ENCODE results near the gene MYORG.

The MYORG gene

GRCh38 chr9:34380034-34380510, 3.4 kb upstream of the MYORG start:
- Histone ChIP-seq H2BK5ac (ENCODE audit: low read length) (no peak overlapping the region), H4K5ac (ENCODE audit: low read length) (no peak overlapping the region), H3K9ac (ENCODE audit: low read length) (peak overlapping the region; percentile 32), H3K36me3 (ENCODE audit: control insufficient read depth, insufficient read depth, low read length) (no peaks in the 10 kb centered on the region), H2BK120ac (ENCODE audit: low read depth, low read length) (no peak overlapping the region), H2BK15ac (replicated peaks; ENCODE audit: low read depth) (no peak overlapping the region), H3K23ac (ENCODE audit: low read length) (no peak overlapping the region), H2AK5ac (ENCODE audit: low read length) (no peak overlapping the region), H4K8ac (ENCODE audit: low read depth, low read length) (no peak overlapping the region), H3K4me2 (ENCODE audit: low read length) (peak overlapping the region; percentile 87), H3K27ac (ENCODE audit: low read depth, low read length) (no peak overlapping the region), H3K4me1 (ENCODE audit: control insufficient read depth, low read depth, low read length) (peaks cover 13% of the 10 kb centered on the region), H3K4me3 (ENCODE audit: low read length) (peak overlapping the region; percentile 47), H3K56ac (ENCODE audit: low read length) (peak overlapping the region; percentile 59), H3K27me3 (ENCODE audit: insufficient read depth, low read length, poor library complexity) (peaks cover 3% of the 10 kb centered on the region), H3K79me1 (ENCODE audit: low read length) (no peaks in the 10 kb centered on the region), H3K79me2 (ENCODE audit: control insufficient read depth, insufficient read depth, low read length) (no peaks in the 10 kb centered on the region), H3K4ac (ENCODE audit: low read depth, low read length) (no peak overlapping the region), H3K18ac (ENCODE audit: low read length) (no peak overlapping the region)
- DNase-seq = no peak
- no CpG with 5 or more reads among the region's 24 CpGs for WGBS (ENCODE audit: extremely low coverage, insufficient coverage, low lambda C conversion rate)

- Histone ChIP-seq H2AK5ac (ENCODE audit: low read length) (no peak overlapping the region), H4K8ac (ENCODE audit: low read depth, low read length) (no peak overlapping the region), H2BK15ac (replicated peaks; ENCODE audit: low read depth) (no peak overlapping the region), H3K4ac (ENCODE audit: low read depth, low read length) (no peak overlapping the region), H2BK5ac (ENCODE audit: low read length) (no peak overlapping the region), H3K23ac (ENCODE audit: low read length) (no peak overlapping the region), H3K4me1 (ENCODE audit: control insufficient read depth, low read depth, low read length) (peaks cover 15% of the 10 kb centered on the region), H3K36me3 (ENCODE audit: control insufficient read depth, insufficient read depth, low read length) (no peaks in the 10 kb centered on the region), H3K4me3 (ENCODE audit: low read length) (peak overlapping the region; percentile 47), H3K79me2 (ENCODE audit: control insufficient read depth, insufficient read depth, low read length) (no peaks in the 10 kb centered on the region), H3K79me1 (ENCODE audit: low read length) (no peaks in the 10 kb centered on the region), H3K27me3 (ENCODE audit: insufficient read depth, low read length, poor library complexity) (peaks cover 3% of the 10 kb centered on the region), H3K4me2 (ENCODE audit: low read length) (peak overlapping the region; percentile 87), H3K56ac (ENCODE audit: low read length) (peak overlapping the region; percentile 91), H3K9ac (ENCODE audit: low read length) (peak overlapping the region; percentile 32), H3K18ac (ENCODE audit: low read length) (no peak overlapping the region), H2BK120ac (ENCODE audit: low read depth, low read length) (no peak overlapping the region), H4K5ac (ENCODE audit: low read length) (no peak overlapping the region), H3K27ac (ENCODE audit: low read depth, low read length) (no peak overlapping the region)
- WGBS (ENCODE audit: extremely low coverage, insufficient coverage, low lambda C conversion rate) = no CpG with 5 or more reads among the region's 35 CpGs
- DNase-seq = peak; percentile 94
These were observed 2.8 kb upstream of the MYORG start for GRCh38 chr9:34379334-34380033.

GRCh38 chr9:34378376-34379060, 1.8 kb upstream of the MYORG start:
- peaks cover 7% of the 10 kb centered on the region for H3K79me2 ChIP-seq (ENCODE audit: control insufficient read depth, insufficient read depth, low read length)
- no peak for DNase-seq
- WGBS (ENCODE audit: extremely low coverage, insufficient coverage, low lambda C conversion rate) = no CpG with 5 or more reads among the region's 3 CpGs

GRCh38 chr9:34377404-34377746, 677 bp upstream of the MYORG start:
- Histone ChIP-seq H3K56ac (ENCODE audit: low read length) (peak overlapping the region; percentile 80), H4K5ac (ENCODE audit: low read length) (no peak overlapping the region), H3K23ac (ENCODE audit: low read length) (no peak overlapping the region), H4K8ac (ENCODE audit: low read depth, low read length) (no peak overlapping the region), H2BK120ac (ENCODE audit: low read depth, low read length) (no peak overlapping the region), H2BK15ac (replicated peaks; ENCODE audit: low read depth) (no peak overlapping the region), H3K4me2 (ENCODE audit: low read length) (peak overlapping the region; percentile 95), H3K18ac (ENCODE audit: low read length) (no peak overlapping the region), H3K79me2 (ENCODE audit: control insufficient read depth, insufficient read depth, low read length) (peaks cover 7% of the 10 kb centered on the region), H3K27me3 (ENCODE audit: insufficient read depth, low read length, poor library complexity) (peaks cover 3% of the 10 kb centered on the region), H2BK5ac (ENCODE audit: low read length) (no peak overlapping the region), H3K4ac (ENCODE audit: low read depth, low read length) (no peak overlapping the region), H3K4me3 (ENCODE audit: low read length) (peak overlapping the region; percentile 31), H2AK5ac (ENCODE audit: low read length) (no peak overlapping the region), H3K36me3 (ENCODE audit: control insufficient read depth, insufficient read depth, low read length) (no peaks in the 10 kb centered on the region), H3K9ac (ENCODE audit: low read length) (peak overlapping the region; percentile 26), H3K27ac (ENCODE audit: low read depth, low read length) (no peak overlapping the region), H3K79me1 (ENCODE audit: low read length) (peaks cover 7% of the 10 kb centered on the region), H3K4me1 (ENCODE audit: control insufficient read depth, low read depth, low read length) (peaks cover 15% of the 10 kb centered on the region)
- no CpG with 5 or more reads among the region's 21 CpGs for WGBS (ENCODE audit: extremely low coverage, insufficient coverage, low lambda C conversion rate)
- no peak for DNase-seq

More at GRCh38 chr9:34378376-34379060, 1.8 kb upstream of the MYORG start:
- Histone ChIP-seq H3K4me2 (ENCODE audit: low read length) (no peak overlapping the region), H3K23ac (ENCODE audit: low read length) (no peak overlapping the region), H3K36me3 (ENCODE audit: control insufficient read depth, insufficient read depth, low read length) (no peaks in the 10 kb centered on the region), H2BK5ac (ENCODE audit: low read length) (no peak overlapping the region), H2AK5ac (ENCODE audit: low read length) (no peak overlapping the region), H3K4ac (ENCODE audit: low read depth, low read length) (no peak overlapping the region), H3K9ac (ENCODE audit: low read length) (no peak overlapping the region), H3K4me3 (ENCODE audit: low read length) (no peak overlapping the region), H2BK120ac (ENCODE audit: low read depth, low read length) (no peak overlapping the region), H3K56ac (ENCODE audit: low read length) (no peak overlapping the region), H2BK15ac (replicated peaks; ENCODE audit: low read depth) (no peak overlapping the region), H4K8ac (ENCODE audit: low read depth, low read length) (no peak overlapping the region), H3K27ac (ENCODE audit: low read depth, low read length) (no peak overlapping the region), H3K4me1 (ENCODE audit: control insufficient read depth, low read depth, low read length) (peaks cover 15% of the 10 kb centered on the region), H3K18ac (ENCODE audit: low read length) (no peak overlapping the region), H3K27me3 (ENCODE audit: insufficient read depth, low read length, poor library complexity) (peaks cover 3% of the 10 kb centered on the region), H4K5ac (ENCODE audit: low read length) (no peak overlapping the region), H3K79me1 (ENCODE audit: low read length) (peaks cover 7% of the 10 kb centered on the region)

GRCh38 chr9:34375901-34376595, 650 bp downstream of the MYORG start:
- Histone ChIP-seq H2BK120ac (ENCODE audit: low read depth, low read length) (no peak overlapping the region), H3K4me1 (ENCODE audit: control insufficient read depth, low read depth, low read length) (peaks cover 15% of the 10 kb centered on the region), H3K4me2 (ENCODE audit: low read length) (peak overlapping the region; percentile 85), H4K8ac (ENCODE audit: low read depth, low read length) (no peak overlapping the region), H3K36me3 (ENCODE audit: control insufficient read depth, insufficient read depth, low read length) (peaks cover 3% of the 10 kb centered on the region), H3K79me2 (ENCODE audit: control insufficient read depth, insufficient read depth, low read length) (peaks cover 7% of the 10 kb centered on the region), H3K9ac (ENCODE audit: low read length) (peak overlapping the region; percentile 88), H4K5ac (ENCODE audit: low read length) (no peak overlapping the region), H2BK5ac (ENCODE audit: low read length) (peak overlapping the region; percentile 72), H3K27me3 (ENCODE audit: insufficient read depth, low read length, poor library complexity) (no peaks in the 10 kb centered on the region), H3K4ac (ENCODE audit: low read depth, low read length) (peak overlapping the region; percentile 6), H2AK5ac (ENCODE audit: low read length) (no peak overlapping the region), H3K18ac (ENCODE audit: low read length) (peak overlapping the region; percentile 64), H3K4me3 (ENCODE audit: low read length) (peak overlapping the region; percentile 50), H3K79me1 (ENCODE audit: low read length) (peaks cover 7% of the 10 kb centered on the region), H3K27ac (ENCODE audit: low read depth, low read length) (peak overlapping the region; percentile 39), H3K56ac (ENCODE audit: low read length) (peak overlapping the region; percentile 93), H3K23ac (ENCODE audit: low read length) (no peak overlapping the region), H2BK15ac (replicated peaks; ENCODE audit: low read depth) (peak overlapping the region; percentile 41)
- DNase-seq = peak; percentile 84
- no CpG with 5 or more reads among the region's 22 CpGs for WGBS (ENCODE audit: extremely low coverage, insufficient coverage, low lambda C conversion rate)
